HG02938 (cell line): Measurements from ENCODE around the gene AGAP5.
A peak's percentile ranks its signal among the peaks of the same experiment; 100 is the strongest.

Experiments used
- ATAC-seq: cut with Tn5 transposase; IDR thresholded peaks from one replicate; pipeline ENCODE4 v1.9.1; 2021; ENCODE audit warnings: mild to moderate bottlenecking, moderate library complexity; ENCODE audit not compliant: unreplicated experiment

The AGAP5 gene

DNA sequence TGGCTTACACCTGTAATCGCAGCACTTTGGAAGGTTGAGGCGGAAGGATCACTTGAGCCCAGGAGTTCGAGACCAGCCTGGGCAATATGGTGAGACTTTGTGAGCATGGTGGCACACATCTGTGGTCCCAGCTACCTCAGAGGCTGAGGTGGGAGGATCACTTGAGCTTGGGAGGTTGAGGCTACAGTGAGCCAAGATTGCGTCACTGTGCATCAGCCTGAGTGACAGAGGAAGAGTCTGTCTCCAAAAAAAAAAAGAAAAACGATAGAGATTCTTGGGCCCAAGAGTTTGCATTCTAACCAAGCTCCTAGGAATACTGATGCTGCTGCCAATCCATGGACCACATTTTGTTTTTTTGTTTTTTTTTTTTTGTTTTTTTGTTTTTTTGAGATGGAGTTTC lies 68.7 kb downstream of the AGAP5 start:
- ATAC-seq, result no peak

DNA sequence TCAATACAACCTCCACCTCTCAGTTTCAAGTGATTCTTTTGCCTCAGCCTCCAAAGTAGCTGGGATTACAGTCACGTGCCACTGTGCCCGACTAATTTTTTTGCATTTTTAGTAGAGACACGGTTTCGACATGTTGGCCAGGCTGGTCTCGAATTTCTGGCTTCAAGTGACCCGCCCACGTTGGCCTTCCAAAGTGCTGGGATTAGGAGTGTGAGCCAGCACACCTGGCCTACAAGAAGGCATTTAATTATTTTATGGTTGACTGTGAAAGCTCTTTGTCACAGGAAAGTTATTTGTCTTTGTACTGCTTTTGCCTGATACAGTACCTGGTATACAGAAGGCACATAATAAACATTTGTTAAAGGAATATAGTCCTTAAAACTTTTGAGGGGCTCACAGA lies 69.5 kb downstream of the AGAP5 start:
- no peak for ATAC-seq

DNA sequence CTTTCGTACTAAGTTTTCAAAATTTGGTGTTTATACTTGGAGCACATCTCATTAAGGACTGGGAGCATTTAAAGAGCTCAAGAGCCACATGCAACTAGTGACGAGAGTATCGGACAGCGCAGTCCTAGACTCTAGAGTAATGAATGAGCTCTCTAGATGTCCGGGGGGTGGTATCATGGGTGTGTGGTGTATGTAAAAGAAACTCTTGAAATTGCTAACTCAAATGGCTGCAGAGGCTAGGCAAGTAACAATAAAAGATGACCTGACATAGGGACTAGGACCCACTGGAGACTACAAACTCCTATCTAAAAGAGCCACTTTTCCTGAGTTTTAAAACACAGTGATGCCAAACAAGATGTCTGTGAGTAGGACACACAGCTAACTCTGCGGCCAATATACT lies 70.6 kb downstream of the AGAP5 start:
- ATAC-seq, result no peak

DNA sequence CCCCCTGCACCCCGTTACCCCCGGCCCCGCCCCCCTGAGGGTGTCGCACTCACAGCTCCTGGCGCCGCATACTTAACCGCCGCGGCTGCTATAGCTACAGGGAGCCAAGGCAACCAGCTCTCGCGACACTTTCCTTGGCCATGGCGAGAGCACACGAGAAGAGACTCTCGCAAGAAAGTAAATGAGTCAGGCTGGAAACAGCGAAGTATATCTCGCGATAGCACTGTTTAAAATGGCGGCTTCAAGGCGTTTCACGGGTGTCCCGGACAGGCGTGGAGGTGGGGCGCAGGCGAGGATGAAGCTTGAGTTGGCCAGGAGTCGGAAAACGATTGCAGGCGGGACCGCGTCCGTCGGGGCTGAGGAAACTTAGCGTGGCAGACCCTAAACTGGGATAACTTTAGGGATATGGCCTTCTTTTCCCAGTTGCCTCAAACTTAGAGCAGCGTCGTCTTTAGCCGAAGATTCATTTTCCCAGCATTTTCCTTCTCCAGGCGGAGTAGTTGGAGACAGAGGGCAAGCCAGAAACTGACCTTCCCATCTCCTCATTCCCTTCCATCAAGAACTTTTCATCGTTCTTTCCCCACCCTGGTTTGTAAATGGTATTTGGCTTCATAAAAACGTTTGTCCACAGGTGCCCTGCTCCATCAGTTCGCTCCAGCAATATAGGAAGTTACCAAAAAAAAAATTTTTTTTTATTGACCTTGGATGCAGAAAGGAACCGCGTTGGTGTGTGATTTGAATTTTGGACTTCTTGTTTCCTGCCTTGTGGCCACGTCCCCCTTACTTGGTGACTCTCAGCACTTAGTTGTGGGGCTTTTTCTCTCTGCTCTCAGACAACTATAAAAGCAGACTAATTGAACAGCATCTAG lies 71.8 kb downstream of the AGAP5 start:
- peak; percentile 93 for ATAC-seq

DNA sequence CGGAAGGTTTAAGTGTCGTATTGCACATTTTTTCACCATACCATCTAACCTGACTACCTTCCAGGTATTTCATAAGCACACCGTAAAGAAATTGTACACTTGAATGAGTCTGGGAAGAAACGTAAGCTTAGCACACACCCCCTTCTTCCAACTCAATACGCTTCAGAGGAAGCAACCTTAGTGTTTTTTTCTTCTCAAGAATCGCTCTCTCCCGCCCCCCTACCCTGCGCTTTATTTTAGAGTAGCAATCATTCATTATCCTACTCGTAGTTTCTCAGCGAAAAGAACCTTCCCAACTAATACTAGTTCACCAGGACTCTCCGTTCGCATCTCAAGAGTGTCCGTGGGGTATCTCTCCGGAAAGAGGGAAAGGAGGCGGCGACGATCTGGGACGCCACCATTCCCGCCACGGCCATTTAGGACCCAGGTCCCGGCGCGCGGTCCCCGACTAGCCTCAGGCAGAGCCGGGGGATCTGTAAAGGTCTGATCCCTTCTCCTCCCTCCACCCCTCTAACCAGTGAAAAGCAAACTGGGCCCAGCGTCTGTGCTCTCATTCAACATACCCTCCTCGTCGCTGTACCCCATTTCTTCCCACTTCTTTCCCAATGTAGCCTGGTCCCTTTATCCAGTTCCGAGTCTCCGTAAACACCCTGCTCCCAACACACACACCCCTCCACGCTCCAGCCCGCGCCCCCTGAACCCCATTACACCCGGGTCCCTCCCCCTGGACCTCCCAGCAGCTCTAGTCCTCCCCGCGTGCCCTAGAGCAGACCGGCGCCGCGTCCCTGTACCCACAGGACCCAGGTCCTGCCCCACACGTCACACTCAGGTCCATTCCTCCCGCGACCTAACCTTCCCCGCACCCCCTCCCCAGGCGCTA lies 72.7 kb downstream of the AGAP5 start:
- ATAC-seq, result peak; percentile 46
